IPS DF 6.9 (cell line): ENCODE measurements around the gene NXPH3.

Source experiments
- DNase-seq: peaks from one replicate; pipeline ENCODE4 v3.0.0-alpha.2; 2013; ENCODE audit warnings: low read depth, low spot score
- H3K27ac ChIP-seq: one replicate; pipeline ENCODE4 v1.5.1; 2013; ENCODE audit warnings: low read length, control low read depth
- H3K27me3 ChIP-seq: 2 replicates; pipeline ENCODE4 v1.6.1; 2013; ENCODE audit warnings: mild to moderate bottlenecking, low read length; ENCODE audit not compliant: control insufficient read depth, insufficient read depth
- H3K36me3 ChIP-seq: 2 replicates; pipeline ENCODE4 v1.6.1; 2013; ENCODE audit warnings: low read length; ENCODE audit not compliant: control insufficient read depth, insufficient read depth
- H3K4me1 ChIP-seq: 2 replicates; pipeline ENCODE4 v1.6.1; 2013; ENCODE audit warnings: low read length; ENCODE audit not compliant: control insufficient read depth, insufficient read depth
- H3K4me3 ChIP-seq: 2 replicates; pipeline ENCODE4 v1.5.1; 2013; ENCODE audit warnings: mild to moderate bottlenecking, low read length
- H3K9me3 ChIP-seq: 2 replicates; pipeline ENCODE4 v1.6.1; 2013; ENCODE audit warnings: low read length, inconsistent platforms; ENCODE audit not compliant: control insufficient read depth, insufficient read depth
- WGBS: extraction: QIAGEN DNeasy Blood & Tissue Kit; methylation state at CpG from one replicate; pipeline ENCODE4 v1.1.7; 2013; ENCODE audit warnings: mixed read lengths, missing lambda C conversion rate; ENCODE audit not compliant: insufficient read length, insufficient coverage; 5-methylcytosine and 5-hydroxymethylcytosine counted together

The NXPH3 gene

GRCh38 chr17:49576917-49577649 is 1.4 kb downstream of the NXPH3 start:
- no peak overlapping the region for H3K27ac ChIP-seq
- peaks cover 4% of the 10 kb centered on the region for H3K4me1 ChIP-seq
- H3K4me3 ChIP-seq: peak overlapping the region; percentile 71
- DNase-seq: no peak
- H3K27me3 ChIP-seq: no peaks in the 10 kb centered on the region
- H3K36me3 ChIP-seq: no peaks in the 10 kb centered on the region
- H3K9me3 ChIP-seq: no peaks in the 10 kb centered on the region
- no CpG with 5 or more reads among the region's 22 CpGs for WGBS

DNA sequence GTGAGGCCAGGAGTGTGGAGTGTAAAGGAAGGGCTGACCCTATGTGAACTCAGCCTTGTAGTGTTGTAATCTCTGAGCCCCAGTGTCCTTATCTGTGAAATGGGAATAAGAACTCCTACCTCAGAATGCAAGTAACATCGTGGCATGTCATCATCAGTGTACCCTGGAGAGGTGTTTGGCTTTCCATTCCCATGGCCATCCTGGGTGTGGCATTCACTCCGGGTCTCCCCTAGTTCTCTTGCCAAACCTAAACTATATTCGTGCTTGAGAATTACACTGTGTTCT is 1.9 kb downstream of the NXPH3 start:
- H3K9me3 ChIP-seq: no peaks in the 10 kb centered on the region
- H3K27ac ChIP-seq: no peak overlapping the region
- no CpG with 5 or more reads among the region's 3 CpGs for WGBS
- DNase-seq: no peak
- peaks cover 4% of the 10 kb centered on the region for H3K4me1 ChIP-seq
- H3K4me3 ChIP-seq: no peak overlapping the region
- H3K27me3 ChIP-seq: no peaks in the 10 kb centered on the region
- no peaks in the 10 kb centered on the region for H3K36me3 ChIP-seq

- H3K4me3 ChIP-seq: no peak overlapping the region
- H3K36me3 ChIP-seq: no peaks in the 10 kb centered on the region
- H3K27ac ChIP-seq: no peak overlapping the region
- H3K9me3 ChIP-seq: no peaks in the 10 kb centered on the region
- no peak for DNase-seq
- no peaks in the 10 kb centered on the region for H3K27me3 ChIP-seq
- WGBS: no CpG with 5 or more reads among the region's 4 CpGs
- H3K4me1 ChIP-seq: peaks cover 4% of the 10 kb centered on the region
Measured at GRCh38 chr17:49577963-49578362, 2.3 kb downstream of the NXPH3 start.

DNA sequence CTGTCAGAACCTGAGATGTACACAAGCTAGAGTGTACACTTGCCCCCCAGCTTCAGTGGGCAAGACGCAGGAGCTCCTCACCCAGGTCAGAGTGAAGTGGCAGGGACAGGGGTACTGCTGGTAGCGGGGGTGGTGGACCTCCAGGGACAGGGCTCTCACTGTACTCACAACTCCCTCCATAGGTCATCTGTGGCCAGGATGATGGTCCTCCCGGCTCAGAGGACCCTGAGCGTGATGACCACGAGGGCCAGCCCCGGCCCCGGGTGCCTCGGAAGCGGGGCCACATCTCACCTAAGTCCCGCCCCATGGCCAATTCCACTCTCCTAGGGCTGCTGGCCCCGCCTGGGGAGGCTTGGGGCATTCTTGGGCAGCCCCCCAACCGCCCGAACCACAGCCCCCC is 2.7 kb downstream of the NXPH3 start:
- Histone ChIP-seq H3K9me3 (no peaks in the 10 kb centered on the region), H3K36me3 (no peaks in the 10 kb centered on the region), H3K4me1 (peaks cover 4% of the 10 kb centered on the region), H3K4me3 (no peak overlapping the region), H3K27ac (no peak overlapping the region), H3K27me3 (no peaks in the 10 kb centered on the region)
- DNase-seq: no peak
- WGBS: no CpG with 5 or more reads among the region's 13 CpGs

GRCh38 chr17:49578952-49579500 is 3.4 kb downstream of the NXPH3 start:
- no peak for DNase-seq
- Histone ChIP-seq H3K4me1 (peaks cover 4% of the 10 kb centered on the region), H3K9me3 (no peaks in the 10 kb centered on the region), H3K4me3 (no peak overlapping the region), H3K27ac (no peak overlapping the region), H3K27me3 (no peaks in the 10 kb centered on the region), H3K36me3 (no peaks in the 10 kb centered on the region)
- no CpG with 5 or more reads among the region's 17 CpGs for WGBS

DNA sequence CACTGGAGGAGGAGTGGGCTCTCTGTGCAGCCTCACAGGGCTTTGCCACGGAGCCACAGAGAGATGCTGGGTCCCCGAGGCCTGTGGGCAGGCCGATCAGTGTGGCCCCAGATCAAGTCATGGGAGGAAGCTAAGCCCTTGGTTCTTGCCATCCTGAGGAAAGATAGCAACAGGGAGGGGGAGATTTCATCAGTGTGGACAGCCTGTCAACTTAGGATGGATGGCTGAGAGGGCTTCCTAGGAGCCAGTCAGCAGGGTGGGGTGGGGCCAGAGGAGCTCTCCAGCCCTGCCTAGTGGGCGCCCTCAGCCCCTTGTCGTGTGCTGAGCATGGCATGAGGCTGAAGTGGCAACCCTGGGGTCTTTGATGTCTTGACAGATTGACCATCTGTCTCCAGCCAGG is 3.9 kb downstream of the NXPH3 start:
- H3K9me3 ChIP-seq: no peaks in the 10 kb centered on the region
- no peak for DNase-seq
- no peaks in the 10 kb centered on the region for H3K27me3 ChIP-seq
- no peak overlapping the region for H3K4me3 ChIP-seq
- H3K36me3 ChIP-seq: no peaks in the 10 kb centered on the region
- H3K27ac ChIP-seq: no peak overlapping the region
- no CpG with 5 or more reads among the region's 5 CpGs for WGBS
- peaks cover 4% of the 10 kb centered on the region for H3K4me1 ChIP-seq

DNA sequence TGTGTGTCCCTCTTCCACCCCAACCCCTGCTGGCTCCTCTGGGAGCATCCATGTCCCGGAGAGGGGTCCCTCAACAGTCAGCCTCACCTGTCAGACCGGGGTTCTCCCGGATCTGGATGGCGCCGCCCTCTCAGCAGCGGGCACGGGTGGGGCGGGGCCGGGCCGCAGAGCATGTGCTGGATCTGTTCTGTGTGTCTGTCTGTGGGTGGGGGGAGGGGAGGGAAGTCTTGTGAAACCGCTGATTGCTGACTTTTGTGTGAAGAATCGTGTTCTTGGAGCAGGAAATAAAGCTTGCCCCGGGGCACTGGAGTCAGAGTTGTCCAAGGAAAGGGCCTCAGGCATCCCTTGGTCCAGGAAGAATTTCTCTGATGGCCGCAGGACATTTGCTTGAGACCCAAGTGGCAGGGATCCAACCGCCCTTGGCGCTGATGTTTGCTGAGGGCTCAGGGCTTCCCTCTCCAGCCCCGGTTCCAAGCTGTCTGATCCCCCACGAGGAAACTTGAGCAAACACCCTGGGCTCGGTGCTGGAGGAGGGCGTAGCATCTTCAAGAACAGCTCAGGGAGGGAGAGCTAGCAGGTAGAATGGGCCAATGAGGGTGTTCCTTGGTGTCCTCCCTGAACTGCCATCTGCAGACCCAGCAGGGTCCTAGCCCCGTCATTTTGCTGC is 4.5 kb downstream of the NXPH3 start:
- no peak for DNase-seq
- Histone ChIP-seq H3K36me3 (no peaks in the 10 kb centered on the region), H3K27me3 (no peaks in the 10 kb centered on the region), H3K4me3 (no peak overlapping the region), H3K4me1 (peaks cover 4% of the 10 kb centered on the region), H3K9me3 (no peaks in the 10 kb centered on the region), H3K27ac (no peak overlapping the region)
- no CpG with 5 or more reads among the region's 21 CpGs for WGBS

GRCh38 chr17:49580981-49581647 is 5.4 kb downstream of the NXPH3 start:
- no CpG with 5 or more reads among the region's 12 CpGs for WGBS
- Histone ChIP-seq H3K36me3 (no peaks in the 10 kb centered on the region), H3K27me3 (no peaks in the 10 kb centered on the region), H3K4me3 (no peak overlapping the region), H3K27ac (no peak overlapping the region), H3K9me3 (no peaks in the 10 kb centered on the region), H3K4me1 (peaks cover 4% of the 10 kb centered on the region)
- DNase-seq: no peak

DNA sequence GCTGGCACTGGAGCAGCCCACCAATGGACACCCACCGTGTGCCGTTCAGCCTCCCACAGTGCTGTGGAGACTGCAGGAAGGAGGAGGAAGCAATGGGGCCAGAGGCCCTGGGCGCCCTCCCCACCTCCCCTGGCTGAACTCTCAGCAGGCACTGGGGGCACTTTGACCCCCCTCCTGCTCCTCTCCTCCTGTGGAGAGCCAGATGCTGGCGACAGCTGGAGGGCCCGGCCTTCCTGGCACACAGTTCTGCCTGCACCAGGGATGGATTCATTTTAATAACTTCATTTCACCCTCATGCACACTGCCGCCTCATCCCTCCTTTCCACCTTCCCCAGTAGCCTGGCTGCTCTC is 6.0 kb downstream of the NXPH3 start:
- WGBS: no CpG with 5 or more reads among the region's 6 CpGs
- Histone ChIP-seq H3K9me3 (no peaks in the 10 kb centered on the region), H3K4me1 (peaks cover 4% of the 10 kb centered on the region), H3K4me3 (no peak overlapping the region), H3K27ac (no peak overlapping the region), H3K27me3 (no peaks in the 10 kb centered on the region), H3K36me3 (no peaks in the 10 kb centered on the region)
- no peak for DNase-seq

GRCh38 chr17:49582055-49582722 is 6.5 kb downstream of the NXPH3 start:
- Histone ChIP-seq H3K27me3 (no peaks in the 10 kb centered on the region), H3K9me3 (no peaks in the 10 kb centered on the region), H3K4me1 (peaks cover 2% of the 10 kb centered on the region), H3K36me3 (no peaks in the 10 kb centered on the region), H3K4me3 (no peak overlapping the region), H3K27ac (no peak overlapping the region)
- no CpG with 5 or more reads among the region's 12 CpGs for WGBS
- DNase-seq: no peak
